GM23248 (cell line): ENCODE measurements around the gene ATXN7L1. TPM values are rescaled to one million over a fixed set of nuclear protein-coding genes. Genes with fewer than 3 reads are reported as not detected.

ENCODE experiments used
- DNase-seq: peaks from one replicate; pipeline ENCODE4 v3.0.0-alpha.2; 2015
- H2AFZ ChIP-seq: fragments of 200-600 bp; sonication (generic); 2 replicates; pipeline ENCODE4 v1.6.1; 2016; ENCODE audit warnings: antibody characterized with exemption
- H3F3A ChIP-seq: fragments of 200-600 bp; sonication (generic); 2 replicates; pipeline ENCODE4 v1.6.1; 2016; ENCODE audit warnings: mild to moderate bottlenecking, antibody characterized with exemption, mixed run types; ENCODE audit not compliant: insufficient read depth
- H3K27ac ChIP-seq: fragments of 200-600 bp; sonication (generic); 2 replicates; pipeline ENCODE4 v1.5.1; 2016; ENCODE audit warnings: mild to moderate bottlenecking
- H3K27me3 ChIP-seq: fragments of 200-600 bp; sonication (generic); replicated peaks from 2 replicates; pipeline ENCODE4 v1.6.1; 2016; ENCODE audit warnings: mild to moderate bottlenecking; ENCODE audit not compliant: insufficient read depth
- H3K36me3 ChIP-seq: fragments of 200-600 bp; sonication (generic); 2 replicates; pipeline ENCODE4 v1.6.1; 2016; ENCODE audit warnings: low read depth, mild to moderate bottlenecking
- H3K4me1 ChIP-seq: fragments of 200-600 bp; sonication (generic); 2 replicates; pipeline ENCODE4 v1.6.1; 2016; ENCODE audit warnings: mild to moderate bottlenecking; ENCODE audit not compliant: insufficient read depth
- H3K4me2 ChIP-seq: fragments of 200-600 bp; sonication (generic); one replicate; pipeline ENCODE4 v1.6.1; 2016; ENCODE audit warnings: mild to moderate bottlenecking; ENCODE audit not compliant: unreplicated experiment
- H3K4me3 ChIP-seq: fragments of 200-600 bp; sonication (generic); 2 replicates; pipeline ENCODE4 v1.5.1; 2016; ENCODE audit warnings: mild to moderate bottlenecking
- H3K79me2 ChIP-seq: fragments of 200-600 bp; sonication (generic); 2 replicates; pipeline ENCODE4 v1.6.1; 2016; ENCODE audit warnings: mild to moderate bottlenecking; ENCODE audit not compliant: insufficient read depth
- H3K9ac ChIP-seq: fragments of 200-600 bp; sonication (generic); 2 replicates; pipeline ENCODE4 v1.6.1; 2016; ENCODE audit warnings: mild to moderate bottlenecking
- H3K9me2 ChIP-seq: fragments of 200-600 bp; sonication (generic); 2 replicates; pipeline ENCODE4 v1.6.1; 2016; ENCODE audit warnings: mixed run types, mild to moderate bottlenecking, moderate library complexity; ENCODE audit not compliant: insufficient read depth
- H3K9me3 ChIP-seq: fragments of 200-600 bp; sonication (generic); one replicate; pipeline ENCODE4 v1.6.1; 2017; ENCODE audit warnings: low read depth
- H4K20me1 ChIP-seq: fragments of 200-600 bp; sonication (generic); 2 replicates; pipeline ENCODE4 v1.6.0; 2016; ENCODE audit not compliant: insufficient read depth
- EZH2 ChIP-seq: fragments of 200-600 bp; sonication (generic); IDR thresholded peaks from 2 replicates; pipeline ENCODE4 v1.6.1; 2018; ENCODE audit warnings: antibody characterized with exemption, mild to moderate bottlenecking; ENCODE audit not compliant: insufficient read depth, poor library complexity, severe bottlenecking
- EZH2phosphoT487 ChIP-seq: fragments of 200-600 bp; sonication (generic); IDR thresholded peaks from 2 replicates; pipeline ENCODE4 v1.6.1; 2018; ENCODE audit warnings: antibody characterized with exemption, moderate library complexity, mild to moderate bottlenecking, low read depth; ENCODE audit not compliant: insufficient read depth
- WGBS, 2 experiments: methylation state at CpG; one replicate each; pipeline ENCODE4 v1.1.6; 2015 to 2017; ENCODE audit warnings: low lambda C conversion rate in 2 of 2, low coverage in 1 of 2; ENCODE audit errors: missing lambda C conversion rate in 2 of 2; 5-methylcytosine and 5-hydroxymethylcytosine counted together
- in situ Hi-C: fragments of 300-500 bp; cut with MboI; formaldehyde crosslinking; loops from 2 replicates; pipeline ENCODE4 v1.15.0; 2020
- polyA plus RNA-seq: library from polyadenylated mRNA; unstranded; fragments of >200 nt; fragmentation: Nextera tagmentation; extraction: Ambion mirVana; gene quantifications from 2 replicates; pipeline ENCODE4 v1.2.1, GENCODE V29; 2016
- total RNA-seq: library from RNA; depleted of rRNA; stranded (reverse); fragments of >200 nt; shearing (Covaris generic); gene quantifications from 2 replicates; pipeline ENCODE4 v1.2.3, GENCODE V29; 2014

The ATXN7L1 gene
- total and polyA plus RNA-seq, 2 experiments from 2014 or later: 3.7 to 4.5 TPM

DNA sequence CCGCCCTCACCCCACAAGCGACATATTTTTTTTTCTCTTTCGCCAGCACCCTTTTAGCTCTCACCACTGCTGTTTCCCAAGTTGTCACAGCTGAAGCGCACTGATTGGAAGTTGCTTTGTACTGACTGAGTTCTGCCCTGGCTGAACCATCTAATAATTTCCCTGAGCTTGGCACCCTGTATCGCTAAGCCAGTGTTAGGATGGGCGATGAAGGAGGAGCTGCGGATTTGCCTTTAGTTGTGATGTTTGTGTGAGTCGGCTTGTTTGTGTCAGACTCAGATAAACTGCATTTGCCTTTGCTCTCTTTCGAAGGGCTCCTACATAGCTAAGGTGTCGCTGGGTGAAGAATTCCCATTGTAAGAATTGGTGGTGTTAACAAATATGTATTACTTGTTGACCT is 1.3 kb upstream of the ATXN7L1 start:
- Histone ChIP-seq H3K36me3 (no peaks in the 10 kb centered on the region), H2AFZ (peak overlapping the region; percentile 90), H3K9me3 (no peaks in the 10 kb centered on the region), H3K4me1 (peaks cover 12% of the 10 kb centered on the region; the same call in 1 of the 2 replicates), H3K27me3 (no peaks in the 10 kb centered on the region), H3K4me3 (peak overlapping the region; percentile 86), H3K9me2 (no peaks in the 10 kb centered on the region), H3K4me2 (peak overlapping the region; percentile 98), H3K9ac (peak overlapping the region; percentile 76), H3F3A (no peaks in the 10 kb centered on the region), H3K27ac (no peak overlapping the region), H3K79me2 (peaks cover 30% of the 10 kb centered on the region), H4K20me1 (no peaks in the 10 kb centered on the region)
- TF ChIP-seq EZH2phosphoT487 (no peak), EZH2 (no peak)
- WGBS, 2 experiments: 20 to 21% methylated on average over 10 of the region's 10 CpGs
- in situ Hi-C loops: no loop called here
- DNase-seq: peak; percentile 55

DNA sequence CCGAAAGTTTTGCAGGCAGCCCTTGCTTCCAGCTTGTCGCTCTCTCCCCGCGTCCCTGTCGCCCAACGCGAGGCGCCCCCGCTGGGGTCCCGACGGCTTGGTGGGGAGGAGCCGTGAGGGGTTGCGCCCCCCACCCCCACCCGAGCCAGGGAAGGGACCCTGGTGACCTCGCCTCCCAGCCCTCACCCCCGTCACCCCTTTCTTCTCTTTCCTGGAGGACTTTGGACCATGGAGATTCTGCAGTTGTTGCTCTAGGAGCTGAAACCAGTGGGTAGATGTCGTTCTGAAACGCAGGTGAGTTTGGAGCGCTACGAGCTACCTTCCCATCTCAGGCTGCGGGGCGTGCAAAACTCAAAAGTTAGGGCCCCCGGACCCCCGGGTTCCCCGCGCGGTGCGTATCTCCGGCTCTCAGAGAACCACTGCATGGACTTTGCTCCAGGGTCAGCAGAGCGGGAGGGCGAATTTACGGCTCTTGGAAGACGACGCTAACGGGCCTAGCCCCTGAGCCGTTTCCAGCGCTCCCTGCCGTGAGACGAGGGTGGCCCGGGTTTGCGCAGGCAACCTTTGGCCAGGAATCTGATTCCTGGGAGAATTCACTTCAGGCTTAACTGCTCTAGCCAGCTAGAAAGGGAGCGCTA is 684 bp upstream of the ATXN7L1 start:
- no peaks in the 10 kb centered on the region for H3K9me3 ChIP-seq
- H3K4me2 ChIP-seq: peak overlapping the region; percentile 98
- no peaks in the 10 kb centered on the region for H3F3A ChIP-seq
- H3K4me1 ChIP-seq: peaks cover 12% of the 10 kb centered on the region; the same call in 1 of the 2 replicates
- no peaks in the 10 kb centered on the region for H4K20me1 ChIP-seq
- peaks cover 31% of the 10 kb centered on the region for H3K79me2 ChIP-seq
- H3K9me2 ChIP-seq: no peaks in the 10 kb centered on the region
- no peak overlapping the region for H3K27ac ChIP-seq
- no peaks in the 10 kb centered on the region for H3K36me3 ChIP-seq
- H3K9ac ChIP-seq: peak overlapping the region; percentile 76
- peak; percentile 71 for DNase-seq
- H3K4me3 ChIP-seq: peak overlapping the region; percentile 86
- 0 to 1% methylated on average over 27 to 35 of the region's 42 CpGs for WGBS, 2 experiments
- in situ Hi-C loops: no loop called here
- peak overlapping the region; percentile 90 for H2AFZ ChIP-seq
- TF ChIP-seq EZH2phosphoT487: no peak
- no peak for TF ChIP-seq EZH2
- H3K27me3 ChIP-seq: no peaks in the 10 kb centered on the region

DNA sequence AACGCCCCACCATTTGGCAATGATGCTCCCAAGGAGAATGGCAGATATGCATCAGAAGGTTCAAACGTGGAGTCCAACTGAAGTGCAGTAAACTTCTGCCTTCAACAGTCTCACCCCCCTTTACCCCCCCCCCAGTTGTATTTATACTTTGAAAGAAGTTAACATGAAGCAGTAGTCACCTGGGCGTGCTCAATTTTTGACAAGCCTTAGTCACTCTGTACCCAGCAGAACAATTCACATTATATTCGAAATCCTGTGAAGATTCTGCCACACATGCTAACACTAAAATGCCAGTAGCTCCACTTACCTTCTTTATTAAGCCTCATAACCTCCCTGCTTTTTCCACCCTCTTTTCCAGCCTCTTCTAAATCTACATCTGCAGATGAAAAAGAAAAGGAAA is 894 bp downstream of the ATXN7L1 start:
- H3K9ac ChIP-seq: peak overlapping the region; percentile 99
- peak overlapping the region; percentile 97 for H2AFZ ChIP-seq
- H4K20me1 ChIP-seq: no peaks in the 10 kb centered on the region
- DNase-seq: peak; percentile 55
- no peaks in the 10 kb centered on the region for H3K27me3 ChIP-seq
- WGBS, 2 experiments: 21% methylated on average over 4 of the region's 4 CpGs
- peaks cover 12% of the 10 kb centered on the region; the same call in 1 of the 2 replicates for H3K4me1 ChIP-seq
- H3K79me2 ChIP-seq: peaks cover 33% of the 10 kb centered on the region
- peak overlapping the region; percentile 95 for H3K4me2 ChIP-seq
- no peaks in the 10 kb centered on the region for H3K9me2 ChIP-seq
- no peak for TF ChIP-seq EZH2
- TF ChIP-seq EZH2phosphoT487: no peak
- peak overlapping the region; percentile 88 for H3K27ac ChIP-seq
- H3K4me3 ChIP-seq: peak overlapping the region; percentile 98
- no peaks in the 10 kb centered on the region for H3K36me3 ChIP-seq
- no peaks in the 10 kb centered on the region for H3F3A ChIP-seq
- no peaks in the 10 kb centered on the region for H3K9me3 ChIP-seq
- in situ Hi-C loops: no loop called here

GRCh38 chr7:105874055-105874454 is 2.3 kb downstream of the ATXN7L1 start:
- H3K9ac ChIP-seq: no peak overlapping the region
- H3K79me2 ChIP-seq: peaks cover 33% of the 10 kb centered on the region
- H3K4me1 ChIP-seq: peaks cover 12% of the 10 kb centered on the region; the same call in 1 of the 2 replicates
- in situ Hi-C loops: no loop called here
- WGBS, 2 experiments: 90 to 94% methylated on average over 5 to 6 of the region's 6 CpGs
- H3K27ac ChIP-seq: no peak overlapping the region
- no peak for DNase-seq
- H3K9me2 ChIP-seq: no peaks in the 10 kb centered on the region
- TF ChIP-seq EZH2: no peak
- TF ChIP-seq EZH2phosphoT487: no peak
- no peaks in the 10 kb centered on the region for H4K20me1 ChIP-seq
- H3K9me3 ChIP-seq: no peaks in the 10 kb centered on the region
- no peak overlapping the region for H3K4me2 ChIP-seq
- H3K36me3 ChIP-seq: no peaks in the 10 kb centered on the region
- no peak overlapping the region for H3K4me3 ChIP-seq
- no peak overlapping the region for H2AFZ ChIP-seq
- no peaks in the 10 kb centered on the region for H3F3A ChIP-seq
- no peaks in the 10 kb centered on the region for H3K27me3 ChIP-seq

DNA sequence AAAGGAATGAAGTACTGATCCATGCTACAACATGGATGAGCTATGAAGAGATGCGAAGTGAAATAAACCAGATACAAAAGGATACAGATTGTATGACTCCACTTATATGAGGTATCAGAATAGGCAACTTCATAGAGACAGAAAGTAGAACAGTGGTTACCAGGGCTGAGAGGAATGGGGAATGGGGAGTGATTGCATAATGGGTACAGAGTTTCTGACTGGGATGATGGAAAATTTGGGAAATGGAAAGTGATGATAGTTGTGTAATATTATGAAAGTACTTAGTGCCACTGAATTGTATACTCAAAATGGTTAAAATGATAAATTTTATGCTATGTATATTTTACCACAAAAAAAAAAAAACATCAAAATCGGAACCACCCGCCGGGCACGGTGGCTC is 3.9 kb downstream of the ATXN7L1 start:
- no peak for DNase-seq
- no peaks in the 10 kb centered on the region for H3F3A ChIP-seq
- H3K27ac ChIP-seq: no peak overlapping the region
- H3K4me3 ChIP-seq: no peak overlapping the region
- H3K4me2 ChIP-seq: no peak overlapping the region
- no peaks in the 10 kb centered on the region for H3K9me2 ChIP-seq
- no peaks in the 10 kb centered on the region for H3K36me3 ChIP-seq
- WGBS, 2 experiments: 95 to 99% methylated on average over 5 of the region's 5 CpGs
- no peak for TF ChIP-seq EZH2phosphoT487
- TF ChIP-seq EZH2: no peak
- no peaks in the 10 kb centered on the region for H4K20me1 ChIP-seq
- no peak overlapping the region for H2AFZ ChIP-seq
- in situ Hi-C loops: no loop called here
- no peak overlapping the region for H3K9ac ChIP-seq
- no peaks in the 10 kb centered on the region for H3K9me3 ChIP-seq
- H3K4me1 ChIP-seq: 0 out of 2 replicates have a peak, but pooled peaks cover 4% of the 10 kb centered on the region
- H3K79me2 ChIP-seq: peaks cover 27% of the 10 kb centered on the region
- H3K27me3 ChIP-seq: no peaks in the 10 kb centered on the region
